SK-N-SH (cell line): ENCODE results near the gene NBEAL2. TPM values are rescaled to one million over a fixed set of nuclear protein-coding genes. Genes with fewer than 3 reads are reported as not detected.

Experiments
- CTCF ChIA-PET: fragments of 300-600, 350-600 bp; formaldehyde crosslinking; extraction: SDS; loops from one replicate; lab custom pipeline; 2021; lab: Yijun Ruan, JAX
- POLR2A ChIA-PET: fragments of 350-600 bp; sonication (Branson Sonifier 250); formaldehyde crosslinking; extraction: SDS; loops from one replicate; lab custom pipeline; 2020; ENCODE audit warnings: antibody characterized with exemption, inconsistent platforms; lab: Yijun Ruan, JAX
- DNase-seq: peaks from one replicate; pipeline ENCODE4 v3.0.0; 2012
- H2AFZ ChIP-seq: fragments of 200-600 bp; sonication (generic); 2 replicates; pipeline ENCODE4 v1.8.1; 2016; ENCODE audit warnings: antibody characterized with exemption, mild to moderate bottlenecking, low read depth
- H3F3A ChIP-seq: fragments of 200-600 bp; sonication (generic); replicated peaks from 2 replicates; pipeline ENCODE3; 2016; ENCODE audit warnings: antibody characterized with exemption, mild to moderate bottlenecking; ENCODE audit not compliant: insufficient read depth
- H3K27ac ChIP-seq, 2 experiments: fragments of 200-500 bp in 1 of 2; fragments of 200-600 bp in 1 of 2; sonication (Bioruptor generic) in 1 of 2; sonication (generic), shearing (Covaris generic) in 1 of 2; 2 replicates each; pipeline versions ENCODE4 v1.5.1 to v1.6.1; 2014 to 2016; ENCODE audit warnings: low read depth in 2 of 2, inconsistent platforms in 1 of 2, low read length in 1 of 2, mild to moderate bottlenecking in 1 of 2, mixed read lengths in 1 of 2
- H3K27me3 ChIP-seq: fragments of 200-600 bp; sonication (generic), shearing (Covaris generic); 2 replicates; pipeline ENCODE4 v1.6.1; 2016; ENCODE audit warnings: mixed run types; ENCODE audit not compliant: insufficient read depth
- H3K36me3 ChIP-seq, 2 experiments: fragments of 200-500 bp in 1 of 2; fragments of 200-600 bp in 1 of 2; sonication (Bioruptor generic) in 1 of 2; sonication (generic) in 1 of 2; replicated peaks in 1 of 2; 2 replicates each; pipeline versions ENCODE3 to v1.5.1; 2014 to 2016; ENCODE audit warnings: low read length in 1 of 2, mild to moderate bottlenecking in 1 of 2; ENCODE audit not compliant: insufficient read depth in 2 of 2, control insufficient read depth in 1 of 2
- H3K4me1 ChIP-seq, 2 experiments: fragments of 200-500 bp in 1 of 2; fragments of 200-600 bp in 1 of 2; sonication (Bioruptor generic) in 1 of 2; sonication (generic), shearing (Covaris generic) in 1 of 2; 2 replicates each; pipeline versions ENCODE4 v1.5.1 to v1.6.1; 2014 to 2016; ENCODE audit warnings: low read depth in 1 of 2, low read length in 1 of 2, mixed run types in 1 of 2; ENCODE audit not compliant: insufficient read depth in 2 of 2, control insufficient read depth in 1 of 2
- H3K4me2 ChIP-seq: fragments of 200-600 bp; sonication (generic), shearing (Covaris generic); 2 replicates; pipeline ENCODE4 v1.6.1; 2017; ENCODE audit warnings: mixed run types
- H3K4me3 ChIP-seq, 2 experiments: fragments of 200-500 bp in 1 of 2; fragments of 200-600 bp in 1 of 2; sonication (Bioruptor generic) in 1 of 2; sonication (generic), shearing (Covaris generic) in 1 of 2; 2 replicates each; pipeline versions ENCODE4 v1.5.1 to v1.8.1; 2014 to 2016; ENCODE audit warnings: low read depth in 2 of 2, inconsistent platforms in 1 of 2, low read length in 1 of 2, mild to moderate bottlenecking in 1 of 2, mixed read lengths in 1 of 2, moderate library complexity in 1 of 2
- H3K79me2 ChIP-seq: fragments of 200-600 bp; sonication (generic); 2 replicates; pipeline ENCODE4 v1.8.1; 2017; ENCODE audit warnings: mild to moderate bottlenecking; ENCODE audit not compliant: insufficient read depth
- H3K9ac ChIP-seq: fragments of 200-600 bp; sonication (generic); 2 replicates; pipeline ENCODE4 v1.6.1; 2017; ENCODE audit warnings: mixed run types
- H3K9me2 ChIP-seq: fragments of 200-600 bp; sonication (generic); 2 replicates; pipeline ENCODE4 v1.6.1; 2017; ENCODE audit warnings: mixed run types
- H3K9me3 ChIP-seq: fragments of 200-600 bp; sonication (generic); 2 replicates; pipeline ENCODE4 v1.6.1; 2017; ENCODE audit warnings: mixed run types, mild to moderate bottlenecking, moderate library complexity
- H4K20me1 ChIP-seq: fragments of 200-600 bp; sonication (generic); 2 replicates; pipeline ENCODE4 v1.6.1; 2017; ENCODE audit warnings: mild to moderate bottlenecking, mixed run types; ENCODE audit not compliant: insufficient read depth
- CHD2 ChIP-seq: fragments of 150-350 bp; IDR thresholded peaks from 2 replicates; pipeline ENCODE4 v1.6.1; 2018; ENCODE audit warnings: low read length; ENCODE audit not compliant: partially characterized antibody
- EP300 ChIP-seq, 2 experiments: IDR thresholded peaks; 2 replicates each; pipeline versions ENCODE4 v1.4.0 to v1.6.1; 2012; ENCODE audit warnings: borderline replicate concordance in 1 of 2, low read depth in 1 of 2, low read length in 1 of 2
- EZH2phosphoT487 ChIP-seq: fragments of 200-600 bp; sonication (generic); IDR thresholded peaks from 2 replicates; pipeline ENCODE4 v1.6.1; 2017; ENCODE audit warnings: low read depth, mixed run types, mild to moderate bottlenecking, antibody characterized with exemption, moderate library complexity, borderline replicate concordance
- FOSL2 ChIP-seq: IDR thresholded peaks from 2 replicates; pipeline ENCODE4 v1.4.0; 2012; ENCODE audit warnings: low read depth, mild to moderate bottlenecking, moderate library complexity, borderline replicate concordance
- FOXM1 ChIP-seq: IDR thresholded peaks from 2 replicates; pipeline ENCODE4 v1.4.0; 2012; ENCODE audit warnings: low read depth, mild to moderate bottlenecking
- GABPA ChIP-seq: IDR thresholded peaks from 2 replicates; pipeline ENCODE4 v1.4.0; 2012; ENCODE audit warnings: low read depth, mild to moderate bottlenecking
- GATA2 ChIP-seq: sonication (generic); formaldehyde crosslinking; IDR thresholded peaks from 2 replicates; pipeline ENCODE4 v1.5.0; 2020; ENCODE audit warnings: mild to moderate bottlenecking, missing genetic modification reagents
- MAX ChIP-seq: IDR thresholded peaks from 2 replicates; pipeline ENCODE4 v1.4.0; 2012; ENCODE audit warnings: low read depth
- NRF1 ChIP-seq: IDR thresholded peaks from 2 replicates; pipeline ENCODE4 v1.6.1; 2012; ENCODE audit warnings: low read depth, mild to moderate bottlenecking, low read length
- POLR2AphosphoS5 ChIP-seq: IDR thresholded peaks from 2 replicates; pipeline ENCODE4 v1.6.1; 2012; ENCODE audit warnings: low read depth, low read length
- RAD21 ChIP-seq: IDR thresholded peaks from 2 replicates; pipeline ENCODE4 v1.6.1; 2012; ENCODE audit warnings: mild to moderate bottlenecking, low read length
- RCOR1 ChIP-seq: fragments of 150-350 bp; IDR thresholded peaks from 2 replicates; pipeline ENCODE4 v1.6.1; 2017; ENCODE audit warnings: antibody characterized with exemption, low read length
- RFX5 ChIP-seq: IDR thresholded peaks from 2 replicates; pipeline ENCODE4 v1.6.1; 2012; ENCODE audit warnings: mild to moderate bottlenecking, improper control_type of control experiment, low read length
- RXRA ChIP-seq: IDR thresholded peaks from 2 replicates; pipeline ENCODE4 v1.4.0; 2012; ENCODE audit warnings: low read depth, mild to moderate bottlenecking, borderline replicate concordance
- TAF1 ChIP-seq: IDR thresholded peaks from 2 replicates; pipeline ENCODE4 v1.6.1; 2012; ENCODE audit warnings: low read depth, mild to moderate bottlenecking, low read length, moderate library complexity, borderline replicate concordance
- TEAD4 ChIP-seq: IDR thresholded peaks from 2 replicates; pipeline ENCODE4 v1.4.0; 2012; ENCODE audit warnings: mild to moderate bottlenecking, borderline replicate concordance; ENCODE audit not compliant: insufficient read depth
- WGBS: methylation state at CpG from one replicate; pipeline ENCODE4 v1.1.6; 2017; ENCODE audit warnings: low lambda C conversion rate; 5-methylcytosine and 5-hydroxymethylcytosine counted together
- polyA plus RNA-seq, 3 experiments: library from polyadenylated mRNA; depleted of rRNA; stranded (reverse); fragments of >200 nt; gene quantifications; 2 replicates each; pipeline ENCODE4 v1.2.3, GENCODE V29; 2012
- TF ChIP-seq, protein P1 (sequence below): IDR thresholded peaks from 2 replicates; pipeline ENCODE4 v1.4.0; 2012; ENCODE audit warnings: low read depth, borderline replicate concordance
- TF ChIP-seq, protein P2 (sequence below): IDR thresholded peaks from 2 replicates; pipeline ENCODE4 v1.4.0; 2012; ENCODE audit warnings: low read depth, borderline replicate concordance

Gene NBEAL2
- polyA plus RNA-seq, 1 of the 3 experiments (the other 2 are of a cell fraction), result 20.3 TPM

GRCh38 chr3:46959161-46959511 is 20.3 kb upstream of the NBEAL2 start:
- H3K27ac ChIP-seq, result peak overlapping the region in 1 of 2 experiments; percentile 60; a peak in 1 of 4 replicates
- no peak overlapping the region for H2AFZ ChIP-seq
- ChIA-PET POLR2A (interaction anchor here (0.7 kb wide), 1 partner anchor 114 kb away, joined by 3 read pairs; no protein-coding TSS in a partner anchor), CTCF (interaction anchor here (1.1 to 5.6 kb wide), 7 partner anchors 9 to 323 kb away, joined by 3 to 25 read pairs (median 3); no protein-coding TSS in a partner anchor)
- H3K79me2 ChIP-seq, result peaks cover 95% of the 10 kb centered on the region
- no peak for TF ChIP-seq RFX5
- TF ChIP-seq EP300 (IDR thresholded peaks at IDR 0.05; ENCODE audit: borderline replicate concordance in 1 of 2, low read depth in 1 of 2, low read length in 1 of 2), result no peak
- TF ChIP-seq FOSL2, result no peak
- TF ChIP-seq EZH2phosphoT487, result no peak
- TF ChIP-seq MAX, result no peak
- TF ChIP-seq, protein P1, sequence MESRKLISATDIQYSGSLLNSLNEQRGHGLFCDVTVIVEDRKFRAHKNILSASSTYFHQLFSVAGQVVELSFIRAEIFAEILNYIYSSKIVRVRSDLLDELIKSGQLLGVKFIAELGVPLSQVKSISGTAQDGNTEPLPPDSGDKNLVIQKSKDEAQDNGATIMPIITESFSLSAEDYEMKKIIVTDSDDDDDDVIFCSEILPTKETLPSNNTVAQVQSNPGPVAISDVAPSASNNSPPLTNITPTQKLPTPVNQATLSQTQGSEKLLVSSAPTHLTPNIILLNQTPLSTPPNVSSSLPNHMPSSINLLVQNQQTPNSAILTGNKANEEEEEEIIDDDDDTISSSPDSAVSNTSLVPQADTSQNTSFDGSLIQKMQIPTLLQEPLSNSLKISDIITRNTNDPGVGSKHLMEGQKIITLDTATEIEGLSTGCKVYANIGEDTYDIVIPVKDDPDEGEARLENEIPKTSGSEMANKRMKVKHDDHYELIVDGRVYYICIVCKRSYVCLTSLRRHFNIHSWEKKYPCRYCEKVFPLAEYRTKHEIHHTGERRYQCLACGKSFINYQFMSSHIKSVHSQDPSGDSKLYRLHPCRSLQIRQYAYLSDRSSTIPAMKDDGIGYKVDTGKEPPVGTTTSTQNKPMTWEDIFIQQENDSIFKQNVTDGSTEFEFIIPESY, result no peak
- no peak for TF ChIP-seq CHD2
- TF ChIP-seq RXRA, result no peak
- no peak for TF ChIP-seq FOXM1
- no peak for TF ChIP-seq RAD21
- TF ChIP-seq GABPA, result no peak
- TF ChIP-seq, protein P2, sequence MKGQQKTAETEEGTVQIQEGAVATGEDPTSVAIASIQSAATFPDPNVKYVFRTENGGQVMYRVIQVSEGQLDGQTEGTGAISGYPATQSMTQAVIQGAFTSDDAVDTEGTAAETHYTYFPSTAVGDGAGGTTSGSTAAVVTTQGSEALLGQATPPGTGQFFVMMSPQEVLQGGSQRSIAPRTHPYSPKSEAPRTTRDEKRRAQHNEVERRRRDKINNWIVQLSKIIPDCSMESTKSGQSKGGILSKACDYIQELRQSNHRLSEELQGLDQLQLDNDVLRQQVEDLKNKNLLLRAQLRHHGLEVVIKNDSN, result no peak
- no peak for TF ChIP-seq RCOR1
- no peak for TF ChIP-seq GATA2 (CRISPR knock-in tag)
- no peak for TF ChIP-seq NRF1
- TF ChIP-seq TAF1, result no peak
- no peak for TF ChIP-seq TEAD4
- no peak for TF ChIP-seq POLR2AphosphoS5
- H4K20me1 ChIP-seq, result peaks cover 86% of the 10 kb centered on the region
- no peak overlapping the region for H3K9ac ChIP-seq
- no peaks in the 10 kb centered on the region for H3K9me2 ChIP-seq
- peaks cover 15 to 54% of the 10 kb centered on the region in 2 experiments; a peak in 2 of 4 replicates for H3K4me1 ChIP-seq
- WGBS, result 95% methylated on average over 4 of the region's 6 CpGs
- no peak for DNase-seq
- H3K27me3 ChIP-seq, result no peaks in the 10 kb centered on the region
- no peaks in the 10 kb centered on the region for H3F3A ChIP-seq
- H3K4me2 ChIP-seq, result no peak overlapping the region
- no peaks in the 10 kb centered on the region for H3K9me3 ChIP-seq
- H3K4me3 ChIP-seq, result no peak overlapping the region
- no peaks in the 10 kb centered on the region for H3K36me3 ChIP-seq
